H9 (cell line): Measurements from ENCODE around the gene PEX26. TPM values are rescaled to one million over a fixed set of nuclear protein-coding genes. Genes with fewer than 3 reads are reported as not detected.
A peak's percentile ranks its signal among the peaks of the same experiment; 100 is the strongest.

Source experiments
- DNase-seq: peaks from one replicate; pipeline ENCODE4 v3.0.0-alpha.2; 2017
- H2AFZ ChIP-seq: one replicate; pipeline ENCODE4 v1.6.1; 2013; ENCODE audit warnings: mild to moderate bottlenecking, low read length, control low read depth, moderate library complexity
- H2AK5ac ChIP-seq: 2 replicates; pipeline ENCODE4 v1.6.1; 2013; ENCODE audit warnings: low read length, control low read depth, mixed read lengths; ENCODE audit not compliant: insufficient read length
- H2BK120ac ChIP-seq: one replicate; pipeline ENCODE4 v1.6.1; 2013; ENCODE audit warnings: low read depth, mild to moderate bottlenecking, low read length, control low read depth, inconsistent platforms; ENCODE audit not compliant: poor library complexity, severe bottlenecking
- H2BK12ac ChIP-seq: 2 replicates; pipeline ENCODE4 v1.6.1; 2013; ENCODE audit warnings: low read length, control low read depth, mixed read lengths, low read depth; ENCODE audit not compliant: insufficient read length
- H2BK15ac ChIP-seq: 2 replicates; pipeline ENCODE4 v1.6.1; 2013; ENCODE audit warnings: low read depth, low read length, control low read depth
- H2BK20ac ChIP-seq: one replicate; pipeline ENCODE4 v1.6.1; 2013; ENCODE audit warnings: low read depth, mild to moderate bottlenecking, low read length, control low read depth, inconsistent platforms; ENCODE audit not compliant: poor library complexity, severe bottlenecking
- H2BK5ac ChIP-seq: 2 replicates; pipeline ENCODE4 v1.6.1; 2013; ENCODE audit warnings: low read length, control low read depth, mixed read lengths; ENCODE audit not compliant: insufficient read length
- H3K14ac ChIP-seq: 2 replicates; pipeline ENCODE4 v1.6.1; 2013; ENCODE audit warnings: low read length, control low read depth; ENCODE audit not compliant: insufficient read depth
- H3K18ac ChIP-seq: 2 replicates; pipeline ENCODE4 v1.6.1; 2013; ENCODE audit warnings: low read depth, mild to moderate bottlenecking, mixed read lengths, low read length, control low read depth; ENCODE audit not compliant: insufficient read length
- H3K23ac ChIP-seq: 2 replicates; pipeline ENCODE4 v1.6.1; 2013; ENCODE audit warnings: low read length, control low read depth, mixed read lengths, low read depth; ENCODE audit not compliant: insufficient read length
- H3K23me2 ChIP-seq: 2 replicates; pipeline ENCODE4 v1.6.1; 2013; ENCODE audit warnings: low read depth, mild to moderate bottlenecking, mixed read lengths, low read length, control low read depth; ENCODE audit not compliant: insufficient read length, poor library complexity, severe bottlenecking
- H3K27ac ChIP-seq: 2 replicates; pipeline ENCODE4 v1.5.1; 2013; ENCODE audit warnings: low read length, control low read depth, mixed read lengths, low read depth; ENCODE audit not compliant: insufficient read length
- H3K27me3 ChIP-seq: 2 replicates; pipeline ENCODE4 v1.6.1; 2013; ENCODE audit warnings: low read length, control low read depth, inconsistent platforms; ENCODE audit not compliant: insufficient read depth
- H3K4ac ChIP-seq: 2 replicates; pipeline ENCODE4 v1.6.1; 2013; ENCODE audit warnings: low read depth, mild to moderate bottlenecking, control low read depth, inconsistent platforms, low read length, moderate library complexity
- H3K4me1 ChIP-seq: 2 replicates; pipeline ENCODE4 v1.6.1; 2013; ENCODE audit warnings: low read length, control low read depth, inconsistent platforms; ENCODE audit not compliant: insufficient read depth
- H3K4me2 ChIP-seq: 2 replicates; pipeline ENCODE4 v1.6.1; 2013; ENCODE audit warnings: low read length, control low read depth, mixed read lengths; ENCODE audit not compliant: insufficient read length, insufficient read depth
- H3K56ac ChIP-seq: 2 replicates; pipeline ENCODE4 v1.6.1; 2013; ENCODE audit warnings: low read depth, mild to moderate bottlenecking, mixed read lengths, low read length, control low read depth; ENCODE audit not compliant: insufficient read length
- H3K79me1 ChIP-seq: 2 replicates; pipeline ENCODE4 v1.6.1; 2013; ENCODE audit warnings: low read depth, mild to moderate bottlenecking, moderate library complexity, low read length, control low read depth, inconsistent platforms; ENCODE audit not compliant: insufficient read depth, poor library complexity, severe bottlenecking
- H3K79me2 ChIP-seq: 2 replicates; pipeline ENCODE4 v1.6.1; 2013; ENCODE audit warnings: low read length, control low read depth, inconsistent platforms; ENCODE audit not compliant: insufficient read depth
- H3K9ac ChIP-seq: 2 replicates; pipeline ENCODE4 v1.6.1; 2013; ENCODE audit warnings: low read length, control low read depth, mixed read lengths; ENCODE audit not compliant: insufficient read length; ENCODE audit errors: extremely low read depth
- H3K9me3 ChIP-seq: one replicate; pipeline ENCODE4 v1.6.1; 2013; ENCODE audit warnings: low read depth, low read length, inconsistent platforms; ENCODE audit not compliant: control insufficient read depth
- H3T11ph ChIP-seq: one replicate; pipeline ENCODE4 v1.6.1; 2013; ENCODE audit warnings: mild to moderate bottlenecking, low read length, control low read depth, inconsistent platforms
- H4K20me1 ChIP-seq: one replicate; pipeline ENCODE4 v1.6.1; 2013; ENCODE audit not compliant: control insufficient read depth, insufficient read length, insufficient read depth
- H4K5ac ChIP-seq: 2 replicates; pipeline ENCODE4 v1.6.1; 2013; ENCODE audit warnings: low read depth, mild to moderate bottlenecking, mixed read lengths, low read length, control low read depth; ENCODE audit not compliant: insufficient read length
- H4K8ac ChIP-seq: replicated peaks from 2 replicates; pipeline ENCODE4 v1.6.1; 2013; ENCODE audit warnings: low read length, control low read depth, mixed read lengths, low read depth; ENCODE audit not compliant: insufficient read length
- H4K91ac ChIP-seq: 2 replicates; pipeline ENCODE4 v1.6.1; 2013; ENCODE audit warnings: low read depth, mild to moderate bottlenecking, moderate library complexity, mixed read lengths, low read length, control low read depth; ENCODE audit not compliant: insufficient read length
- H3K27ac Mint-ChIP-seq, 3 experiments: 2 replicates in 2 of 3; 3 replicates in 1 of 3; pipeline ENCODE4 v1.8.0; 2020 to 2021; ENCODE audit warnings: mixed read lengths in 3 of 3, mild to moderate bottlenecking in 1 of 3, moderate library complexity in 1 of 3
- H3K27me3 Mint-ChIP-seq: 2 replicates; pipeline ENCODE4 v1.8.0; 2021; ENCODE audit warnings: low read depth, mild to moderate bottlenecking, moderate library complexity, mixed read lengths
- H3K36me3 Mint-ChIP-seq, 3 experiments: 2 replicates in 2 of 3; 3 replicates in 1 of 3; pipeline ENCODE4 v1.8.0; 2020 to 2021; ENCODE audit warnings: low read depth in 3 of 3, mixed read lengths in 3 of 3; ENCODE audit not compliant: insufficient read depth in 1 of 3
- H3K4me1 Mint-ChIP-seq, 2 experiments: 2 replicates each; pipeline ENCODE4 v1.8.0; 2020; ENCODE audit warnings: mixed read lengths in 2 of 2
- H3K4me3 Mint-ChIP-seq, 2 experiments: 2 replicates in 1 of 2; 3 replicates in 1 of 2; pipeline ENCODE4 v1.8.0; 2020 to 2021; ENCODE audit warnings: mild to moderate bottlenecking in 2 of 2, mixed read lengths in 2 of 2, moderate library complexity in 1 of 2
- H3K9me3 Mint-ChIP-seq, 2 experiments: 2 replicates in 1 of 2; 3 replicates in 1 of 2; pipeline ENCODE4 v1.8.0; 2020; ENCODE audit warnings: mild to moderate bottlenecking in 2 of 2, mixed read lengths in 2 of 2, moderate library complexity in 1 of 2
- CTCF ChIP-seq: fragments of 200-600 bp; sonication (generic); conservative IDR thresholded peaks from 3 replicates; pipeline ENCODE4 v1.8.0; 2021; ENCODE audit warnings: antibody characterized with exemption, mild to moderate bottlenecking
- WGBS: extraction: QIAGEN DNeasy Blood & Tissue Kit; methylation state at CpG from one replicate; pipeline ENCODE4 v1.1.7; 2013; ENCODE audit warnings: missing lambda C conversion rate, low lambda C conversion rate, mixed read lengths; ENCODE audit not compliant: insufficient read length; ENCODE audit errors: extremely low coverage; 5-methylcytosine and 5-hydroxymethylcytosine counted together
- total RNA-seq: library from RNA; stranded (reverse); gene quantifications from 2 replicates; pipeline ENCODE4 v1.2.1, GENCODE V29; 2021

Gene PEX26
- total RNA-seq, 1 experiment from 2014 or later: 35.4 TPM

- Histone ChIP-seq H2AK5ac (no peak overlapping the region), H3K9me3 (no peaks in the 10 kb centered on the region), H2BK20ac (no peak overlapping the region), H3K79me2 (no peaks in the 10 kb centered on the region), H3K4me2 (no peak overlapping the region), H3K27me3 (no peaks in the 10 kb centered on the region), H3K27ac (no peak overlapping the region), H4K8ac (no peak overlapping the region), H2BK5ac (no peak overlapping the region), H3K23ac (no peak overlapping the region), H3K18ac (no peak overlapping the region), H4K5ac (no peak overlapping the region), H3K23me2 (peaks cover 5% of the 10 kb centered on the region), H3K14ac (no peak overlapping the region), H3K9ac (no peak overlapping the region), H4K91ac (no peak overlapping the region), H3K56ac (no peak overlapping the region), H3K4ac (no peak overlapping the region), H3K4me1 (no peaks in the 10 kb centered on the region), H2BK15ac (no peak overlapping the region), H3K79me1 (no peaks in the 10 kb centered on the region), H2BK120ac (no peak overlapping the region), H4K20me1 (peaks cover 2% of the 10 kb centered on the region), H2BK12ac (no peak overlapping the region), H2AFZ (no peak overlapping the region), H3T11ph (no peak overlapping the region)
- peaks cover 11% of the 10 kb centered on the region; the same call in 1 of the 2 replicates for H3K27me3 Mint-ChIP-seq
- WGBS: no CpG with 5 or more reads among the region's 13 CpGs
- H3K4me3 Mint-ChIP-seq: peak overlapping the region; percentile 22 to 31; a peak in 2 of 5 replicates
- no peaks in the 10 kb centered on the region for H3K9me3 Mint-ChIP-seq
- peak; percentile 59 for DNase-seq
- H3K4me1 Mint-ChIP-seq: peaks cover 15 to 17% of the 10 kb centered on the region in 2 experiments
- no peak overlapping the region for H3K27ac Mint-ChIP-seq
- H3K36me3 Mint-ChIP-seq: peaks cover 14 to 18% (median 18%) of the 10 kb centered on the region in 3 experiments
- TF ChIP-seq CTCF: peak; percentile 91
Observed at GRCh38 chr22:18075720-18076497, 1.9 kb upstream of the PEX26 start.
